Neural cell (in vitro differentiated cells): Measurements from ENCODE around the gene WASF3. TPM values are rescaled to one million over a fixed set of nuclear protein-coding genes. Genes with fewer than 3 reads are reported as not detected.

ENCODE experiments used
- H2AFZ ChIP-seq: fragments of 200-600, 300-800 bp; sonication (generic), shearing (Covaris generic); 2 replicates; pipeline ENCODE4 v1.6.0; 2014; ENCODE audit warnings: low read depth, mild to moderate bottlenecking, antibody characterized with exemption, low read length, moderate library complexity
- H3F3A ChIP-seq: fragments of 200-600 bp; shearing (Covaris generic); 2 replicates; pipeline ENCODE4 v1.6.1; 2016; ENCODE audit warnings: mild to moderate bottlenecking, moderate library complexity, mixed read lengths, antibody characterized with exemption, low read length; ENCODE audit not compliant: insufficient read depth, poor library complexity, severe bottlenecking
- H3K27ac ChIP-seq: fragments of 200-600, 300-800 bp; sonication (generic), shearing (Covaris generic); 2 replicates; pipeline ENCODE4 v1.5.1; 2014; ENCODE audit warnings: mild to moderate bottlenecking, low read length, moderate library complexity
- H3K27me3 ChIP-seq: fragments of 300-800, 200-600 bp; sonication (generic), shearing (Covaris generic); 2 replicates; pipeline ENCODE4 v1.6.0; 2014; ENCODE audit warnings: mild to moderate bottlenecking, low read depth, low read length, moderate library complexity; ENCODE audit not compliant: insufficient read depth
- H3K36me3 ChIP-seq: fragments of 300-800, 200-600 bp; sonication (generic), shearing (Covaris generic); 2 replicates; pipeline ENCODE4 v1.5.1; 2014; ENCODE audit warnings: mild to moderate bottlenecking, antibody characterized with exemption, low read length, moderate library complexity; ENCODE audit not compliant: insufficient read depth
- H3K4me2 ChIP-seq: fragments of 300-800, 200-600 bp; sonication (generic), shearing (Covaris generic); 2 replicates; pipeline ENCODE4 v1.6.0; 2014; ENCODE audit warnings: mild to moderate bottlenecking, low read length
- H3K4me3 ChIP-seq: fragments of 300-800, 200-600 bp; sonication (generic), shearing (Covaris generic); 2 replicates; pipeline ENCODE4 v1.5.1; 2014; ENCODE audit warnings: mild to moderate bottlenecking, low read length, moderate library complexity
- H3K79me2 ChIP-seq: fragments of 200-600 bp; shearing (Covaris generic); replicated peaks from 2 replicates; pipeline ENCODE4 v1.6.0; 2014; ENCODE audit warnings: mild to moderate bottlenecking, low read length, moderate library complexity; ENCODE audit not compliant: insufficient read depth
- H3K9ac ChIP-seq: fragments of 300-800, 200-600 bp; sonication (generic), shearing (Covaris generic); 2 replicates; pipeline ENCODE4 v1.6.1; 2016; ENCODE audit warnings: mild to moderate bottlenecking, low read length, mixed read lengths
- H3K9me2 ChIP-seq: fragments of 200-600 bp; shearing (Covaris generic); 2 replicates; pipeline ENCODE4 v1.6.1; 2016; ENCODE audit warnings: mild to moderate bottlenecking, low read length, mixed read lengths; ENCODE audit not compliant: insufficient read depth
- H3K9me3 ChIP-seq: fragments of 200-600, 300-800 bp; sonication (generic), shearing (Covaris generic); 2 replicates; pipeline ENCODE4 v1.6.1; 2016; ENCODE audit warnings: mild to moderate bottlenecking, mixed run types, low read length, moderate library complexity, mixed read lengths
- H4K20me1 ChIP-seq: fragments of 200-600 bp; shearing (Covaris generic); 2 replicates; pipeline ENCODE4 v1.6.1; 2016; ENCODE audit warnings: mild to moderate bottlenecking, mixed run types; ENCODE audit not compliant: insufficient read depth
- CTCF ChIP-seq: fragments of 450-650 bp; IDR thresholded peaks from 2 replicates; pipeline ENCODE4 v1.5.1; 2014; ENCODE audit warnings: antibody characterized with exemption, mild to moderate bottlenecking, moderate library complexity; ENCODE audit not compliant: poor library complexity, severe bottlenecking
- EP300 ChIP-seq: fragments of 450-650 bp; conservative IDR thresholded peaks from 2 replicates; pipeline ENCODE4 v1.6.1; 2014; ENCODE audit warnings: antibody characterized with exemption, mild to moderate bottlenecking, moderate library complexity; ENCODE audit not compliant: poor library complexity, severe bottlenecking
- EZH2 ChIP-seq: fragments of 200-600, 300-800 bp; shearing (Covaris generic), sonication (generic); IDR thresholded peaks from 2 replicates; pipeline ENCODE4 v1.6.1; 2014; ENCODE audit warnings: antibody characterized with exemption, low read length, borderline replicate concordance, mild to moderate bottlenecking; ENCODE audit not compliant: insufficient read depth, poor library complexity, severe bottlenecking
- MXI1 ChIP-seq: fragments of 450-650 bp; conservative IDR thresholded peaks from 2 replicates; pipeline ENCODE4 v1.6.1; 2014; ENCODE audit warnings: antibody characterized with exemption, mild to moderate bottlenecking; ENCODE audit not compliant: poor library complexity, severe bottlenecking
- POLR2AphosphoS5 ChIP-seq: IDR thresholded peaks from 2 replicates; pipeline ENCODE4 v1.6.1; 2012
- RAD21 ChIP-seq: fragments of 450-650 bp; conservative IDR thresholded peaks from 2 replicates; pipeline ENCODE4 v1.6.1; 2014; ENCODE audit warnings: antibody characterized with exemption, mild to moderate bottlenecking, moderate library complexity
- REST ChIP-seq: IDR thresholded peaks from 2 replicates; pipeline ENCODE4 v1.6.1; 2012; ENCODE audit warnings: borderline replicate concordance
- SMC3 ChIP-seq: fragments of 450-650 bp; conservative IDR thresholded peaks from 2 replicates; pipeline ENCODE4 v1.6.1; 2014; ENCODE audit warnings: antibody characterized with exemption, mild to moderate bottlenecking, moderate library complexity; ENCODE audit not compliant: poor library complexity
- TAF1 ChIP-seq: IDR thresholded peaks from 2 replicates; pipeline ENCODE4 v1.6.1; 2012; ENCODE audit warnings: low read depth
- polyA plus RNA-seq: library from polyadenylated mRNA; depleted of rRNA; stranded (reverse); fragments of >200 nt; gene quantifications from 2 replicates; pipeline ENCODE4 v1.2.3, GENCODE V29; 2014

The WASF3 gene
- polyA plus RNA-seq, 1 donor from 2014 or later = 44.5 TPM

GRCh38 chr13:26601669-26602068 lies 44.2 kb downstream of the WASF3 start:
- Histone ChIP-seq H3K27ac (no peak overlapping the region), H3K79me2 (peaks cover 27% of the 10 kb centered on the region), H4K20me1 (no peaks in the 10 kb centered on the region), H3K9me2 (no peaks in the 10 kb centered on the region), H3K27me3 (no peaks in the 10 kb centered on the region), H3K9ac (no peak overlapping the region), H2AFZ (no peak overlapping the region), H3K4me2 (no peak overlapping the region), H3K36me3 (no peaks in the 10 kb centered on the region), H3F3A (no peaks in the 10 kb centered on the region), H3K4me3 (no peak overlapping the region), H3K9me3 (no peaks in the 10 kb centered on the region)
- TF ChIP-seq CTCF = peak; percentile 23
- peak; percentile 15 for TF ChIP-seq RAD21
- TF ChIP-seq TAF1 = no peak
- no peak for TF ChIP-seq SMC3
- no peak for TF ChIP-seq REST
- no peak for TF ChIP-seq MXI1
- TF ChIP-seq EP300 = no peak

GRCh38 chr13:26602783-26603182 lies 45.3 kb downstream of the WASF3 start:
- Histone ChIP-seq H3K27ac (no peak overlapping the region), H2AFZ (no peak overlapping the region), H3K27me3 (no peaks in the 10 kb centered on the region), H3K79me2 (peaks cover 24% of the 10 kb centered on the region), H3K9ac (no peak overlapping the region), H3K9me3 (no peaks in the 10 kb centered on the region), H3F3A (no peaks in the 10 kb centered on the region), H3K4me2 (no peak overlapping the region), H4K20me1 (no peaks in the 10 kb centered on the region), H3K36me3 (no peaks in the 10 kb centered on the region), H3K9me2 (no peaks in the 10 kb centered on the region), H3K4me3 (no peak overlapping the region)
- TF ChIP-seq POLR2AphosphoS5 (no peak), RAD21 (no peak), MXI1 (no peak), CTCF (no peak), SMC3 (no peak), EP300 (no peak), REST (no peak), TAF1 (no peak), EZH2 (no peak)
